NB4 (cell line): Measurements from ENCODE around the gene MAP3K14.

ENCODE experiments used
- DNase-seq: peaks from one replicate; pipeline ENCODE4 v3.0.0; 2010; ENCODE audit warnings: low read depth
- H3K4me3 ChIP-seq: one replicate; pipeline ENCODE4 v1.5.1; 2011; ENCODE audit warnings: mild to moderate bottlenecking, low read depth, low read length, moderate library complexity
- MYC ChIP-seq: IDR thresholded peaks from 2 replicates; pipeline ENCODE4 v1.6.1; 2011; ENCODE audit warnings: low read depth, low read length
- POLR2A ChIP-seq: IDR thresholded peaks from 2 replicates; pipeline ENCODE4 v1.6.1; 2011; ENCODE audit warnings: mild to moderate bottlenecking; ENCODE audit not compliant: insufficient read length; ENCODE audit errors: extremely low read depth
- TF ChIP-seq, protein P1 (sequence below): IDR thresholded peaks from 2 replicates; pipeline ENCODE4 v1.6.1; 2011; ENCODE audit warnings: low read depth, low read length
- TF ChIP-seq, protein P2 (sequence below): IDR thresholded peaks from one replicate; pipeline ENCODE4 v1.5.1; 2012; ENCODE audit warnings: low read depth, low read length

The MAP3K14 gene

DNA sequence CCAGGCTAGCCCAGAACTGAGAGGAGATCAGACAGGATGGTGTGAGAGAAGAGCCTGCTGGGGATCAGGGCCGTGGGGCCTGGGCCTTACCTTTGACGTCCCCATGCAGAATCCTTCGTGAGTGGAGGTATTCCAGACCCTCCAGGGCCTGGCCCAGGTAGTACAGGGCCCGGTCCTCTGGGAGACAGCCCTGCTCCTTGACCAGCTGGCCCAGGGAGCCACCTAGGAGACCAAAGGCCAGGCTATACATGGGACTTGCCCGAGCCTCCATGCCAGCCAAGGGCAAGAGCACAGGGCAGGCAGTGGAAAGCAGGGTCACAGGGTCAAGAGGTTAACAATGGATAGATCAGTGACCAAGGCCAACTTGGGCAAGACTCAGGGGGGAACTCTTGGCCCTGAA, 42.8 kb downstream of the MAP3K14 start:
- DNase-seq: no peak
- TF ChIP-seq POLR2A (no peak), MYC (no peak)
- TF ChIP-seq, protein P1, sequence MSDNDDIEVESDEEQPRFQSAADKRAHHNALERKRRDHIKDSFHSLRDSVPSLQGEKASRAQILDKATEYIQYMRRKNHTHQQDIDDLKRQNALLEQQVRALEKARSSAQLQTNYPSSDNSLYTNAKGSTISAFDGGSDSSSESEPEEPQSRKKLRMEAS: no peak
- TF ChIP-seq, protein P2, sequence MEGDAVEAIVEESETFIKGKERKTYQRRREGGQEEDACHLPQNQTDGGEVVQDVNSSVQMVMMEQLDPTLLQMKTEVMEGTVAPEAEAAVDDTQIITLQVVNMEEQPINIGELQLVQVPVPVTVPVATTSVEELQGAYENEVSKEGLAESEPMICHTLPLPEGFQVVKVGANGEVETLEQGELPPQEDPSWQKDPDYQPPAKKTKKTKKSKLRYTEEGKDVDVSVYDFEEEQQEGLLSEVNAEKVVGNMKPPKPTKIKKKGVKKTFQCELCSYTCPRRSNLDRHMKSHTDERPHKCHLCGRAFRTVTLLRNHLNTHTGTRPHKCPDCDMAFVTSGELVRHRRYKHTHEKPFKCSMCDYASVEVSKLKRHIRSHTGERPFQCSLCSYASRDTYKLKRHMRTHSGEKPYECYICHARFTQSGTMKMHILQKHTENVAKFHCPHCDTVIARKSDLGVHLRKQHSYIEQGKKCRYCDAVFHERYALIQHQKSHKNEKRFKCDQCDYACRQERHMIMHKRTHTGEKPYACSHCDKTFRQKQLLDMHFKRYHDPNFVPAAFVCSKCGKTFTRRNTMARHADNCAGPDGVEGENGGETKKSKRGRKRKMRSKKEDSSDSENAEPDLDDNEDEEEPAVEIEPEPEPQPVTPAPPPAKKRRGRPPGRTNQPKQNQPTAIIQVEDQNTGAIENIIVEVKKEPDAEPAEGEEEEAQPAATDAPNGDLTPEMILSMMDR: no peak
- no peak overlapping the region for H3K4me3 ChIP-seq

DNA sequence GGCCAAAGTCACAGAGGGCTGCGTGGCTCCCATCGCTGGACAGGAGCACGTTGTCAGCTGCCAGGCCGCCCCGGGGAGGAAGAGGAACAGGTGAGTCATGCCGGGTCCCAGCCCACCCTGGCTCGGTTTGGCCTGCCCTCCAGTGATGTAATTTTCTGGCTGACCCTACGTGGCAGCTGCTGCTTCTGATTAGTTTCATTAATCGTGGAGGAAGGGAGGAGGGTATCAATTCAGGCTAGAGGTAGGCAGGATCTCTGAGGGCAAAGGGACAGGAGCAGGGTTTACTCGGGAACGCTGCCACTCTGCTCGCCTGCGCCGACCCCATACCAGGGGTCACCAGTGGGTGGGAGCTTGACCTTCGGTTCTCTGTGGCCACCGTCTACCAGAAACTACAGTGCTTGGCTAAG, 43.3 kb downstream of the MAP3K14 start:
- H3K4me3 ChIP-seq: no peak overlapping the region
- TF ChIP-seq, protein P1: no peak
- no peak for TF ChIP-seq POLR2A
- TF ChIP-seq, protein P2: no peak
- TF ChIP-seq MYC: no peak
- no peak for DNase-seq

DNA sequence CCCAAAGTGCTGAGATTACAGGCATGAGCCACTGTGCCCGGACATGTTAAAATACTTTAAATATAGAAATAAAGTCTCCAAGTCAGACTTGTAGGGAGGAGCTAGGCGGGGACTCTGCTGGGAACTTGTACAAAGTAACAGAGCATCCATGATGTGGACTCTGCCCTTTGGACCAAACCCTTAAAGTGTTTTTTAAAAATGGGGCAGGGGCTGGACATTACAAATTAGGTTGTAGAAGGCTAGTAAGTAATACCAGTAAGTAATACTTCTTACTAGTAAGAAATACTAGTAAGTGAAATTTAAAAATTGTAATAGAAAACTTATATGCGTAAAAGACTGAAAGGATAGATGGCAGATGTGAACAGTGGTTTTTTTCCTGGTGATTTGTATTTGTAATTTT, 45.2 kb downstream of the MAP3K14 start:
- H3K4me3 ChIP-seq: no peak overlapping the region
- TF ChIP-seq MYC (no peak), POLR2A (no peak)
- TF ChIP-seq, protein P1: no peak
- TF ChIP-seq, protein P2: no peak
- DNase-seq: no peak

DNA sequence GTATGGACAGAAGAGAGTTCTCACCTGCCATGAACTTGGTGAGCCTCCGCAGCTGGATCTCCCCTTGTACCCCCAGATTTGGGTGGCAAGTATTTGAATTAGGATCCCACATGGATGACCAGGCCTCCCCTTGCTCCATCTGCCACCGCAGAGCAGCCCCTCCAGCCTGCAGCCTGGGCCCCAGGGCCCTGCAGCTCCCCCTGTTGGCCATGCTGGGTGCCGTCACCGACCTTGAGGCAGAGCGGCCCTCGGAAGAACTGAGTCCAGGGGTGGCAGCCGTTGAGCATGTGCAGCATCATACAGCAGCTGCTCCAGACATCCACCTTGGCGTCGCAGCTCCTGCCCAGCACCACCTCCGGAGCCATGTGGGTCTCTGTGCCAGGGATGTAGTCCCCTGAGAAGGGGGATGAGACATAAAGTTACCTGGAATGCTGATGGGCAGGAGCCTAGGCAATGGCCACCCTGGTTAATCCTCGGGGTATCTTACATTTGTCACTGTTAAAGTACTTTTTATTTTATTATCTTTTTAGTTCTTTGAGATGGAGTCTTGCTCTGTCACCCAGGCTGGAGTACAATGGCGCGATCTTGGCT, 45.9 kb downstream of the MAP3K14 start:
- TF ChIP-seq, protein P2: peak; percentile 80
- TF ChIP-seq, protein P1: peak; percentile 40; the same call in 1 of the 2 replicates
- TF ChIP-seq MYC: no peak
- no peak for TF ChIP-seq POLR2A
- no peak overlapping the region for H3K4me3 ChIP-seq
- peak; percentile 57 for DNase-seq

DNA sequence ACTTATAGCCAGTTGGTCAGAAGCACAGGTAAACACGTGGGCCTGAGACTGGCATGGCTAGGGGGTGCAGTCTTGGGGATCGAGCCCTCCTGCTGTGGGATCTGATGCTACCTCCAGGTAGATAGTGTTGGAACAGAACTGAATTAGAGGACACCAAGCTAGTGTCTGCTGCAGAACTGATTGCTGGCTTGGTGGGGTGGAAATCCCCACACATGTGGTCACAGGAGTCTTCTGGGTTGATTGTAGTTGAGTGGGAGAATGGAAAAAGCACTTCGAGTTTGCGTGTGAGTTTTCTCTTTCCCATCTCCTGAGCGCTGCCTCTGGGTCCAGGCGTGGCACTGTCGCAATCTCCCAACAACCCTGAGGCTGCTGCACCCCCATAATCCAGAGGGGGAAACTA, 46.9 kb downstream of the MAP3K14 start:
- no peak overlapping the region for H3K4me3 ChIP-seq
- TF ChIP-seq, protein P1: no peak
- TF ChIP-seq POLR2A: no peak
- TF ChIP-seq MYC: no peak
- TF ChIP-seq, protein P2: no peak
- DNase-seq: no peak
